Stimulated activated CD8-positive, alpha-beta memory T cell treated with anti-CD3 and anti-CD28 coated beads, Interleukin-15, amount 100 ng/mL, for 48 hours (primary cell): ENCODE measurements around the gene MNT.

Experiments
- DNase-seq, 2 donors: peaks; one replicate each; pipeline ENCODE4 v3.0.0-alpha.2; 2020; ENCODE audit warnings: low read depth in 2 of 2

The MNT gene

DNA sequence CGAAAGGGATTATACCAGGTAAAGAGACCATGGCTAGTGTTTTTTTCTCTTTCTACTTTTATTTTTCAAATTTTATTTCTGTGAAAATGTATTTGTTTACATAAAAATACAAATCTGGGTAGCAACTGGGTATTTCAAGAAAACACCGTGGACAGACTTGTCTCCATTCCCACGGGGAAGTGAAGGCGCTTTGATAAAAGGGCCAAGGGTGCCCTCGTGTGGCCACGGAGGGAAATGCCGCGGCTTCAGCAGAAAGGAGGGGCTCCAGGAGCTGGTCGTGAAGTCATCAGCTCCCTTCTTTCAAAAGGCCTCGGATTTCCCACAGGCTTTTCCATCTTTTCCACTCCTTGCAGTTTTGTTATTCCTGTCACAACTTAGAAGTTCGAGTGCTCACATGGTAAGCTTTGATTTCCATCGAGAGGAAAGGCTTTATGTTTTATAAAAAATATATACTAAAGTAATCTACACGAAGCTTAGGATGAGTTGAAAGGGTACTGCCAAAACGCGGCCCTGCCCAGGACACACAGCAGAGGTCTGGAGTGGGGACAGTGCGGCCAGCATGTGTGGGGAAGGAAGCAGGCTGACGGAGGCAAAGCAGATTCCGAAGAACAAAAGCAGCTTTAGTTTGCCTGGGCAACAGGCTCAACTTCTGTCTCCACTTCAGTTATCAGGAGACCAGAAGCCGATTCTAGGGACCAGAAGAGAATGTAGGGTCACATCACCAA lies 15.3 kb upstream of the MNT start:
- DNase-seq = peak; percentile 68 to 69

- no peak for DNase-seq
Observed at GRCh38 chr17:2415081-2415480, 14.2 kb upstream of the MNT start.

DNA sequence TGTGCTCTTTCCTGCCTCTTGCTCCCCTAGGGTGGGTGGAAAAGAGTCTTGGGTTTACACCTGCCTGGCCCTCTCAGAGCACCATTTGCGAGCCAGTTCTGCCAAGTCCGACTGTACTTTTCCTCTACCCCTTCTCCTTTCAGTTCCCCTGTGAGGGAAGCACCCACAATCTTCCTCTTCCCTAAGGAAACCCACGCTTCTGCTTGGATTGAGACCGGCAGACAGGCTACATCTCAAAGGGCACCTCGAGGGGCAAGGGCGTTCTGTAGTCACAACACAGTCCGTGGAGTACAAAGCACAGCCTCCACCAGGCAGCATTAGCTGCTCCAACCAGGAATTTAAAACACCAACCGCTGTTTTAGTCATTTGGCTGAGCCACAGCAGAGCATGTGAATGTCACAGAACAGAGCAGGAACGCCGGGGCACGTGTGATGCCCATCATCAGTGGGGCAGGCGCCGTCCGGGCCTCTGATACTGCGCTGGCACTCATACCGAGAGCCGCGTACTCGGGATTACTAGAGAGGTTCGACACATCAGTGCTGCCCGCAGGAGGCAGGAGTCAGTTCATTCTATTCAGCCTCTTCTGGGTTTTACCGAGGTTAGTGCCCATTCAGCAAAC lies 13.7 kb upstream of the MNT start:
- no peak for DNase-seq

DNA sequence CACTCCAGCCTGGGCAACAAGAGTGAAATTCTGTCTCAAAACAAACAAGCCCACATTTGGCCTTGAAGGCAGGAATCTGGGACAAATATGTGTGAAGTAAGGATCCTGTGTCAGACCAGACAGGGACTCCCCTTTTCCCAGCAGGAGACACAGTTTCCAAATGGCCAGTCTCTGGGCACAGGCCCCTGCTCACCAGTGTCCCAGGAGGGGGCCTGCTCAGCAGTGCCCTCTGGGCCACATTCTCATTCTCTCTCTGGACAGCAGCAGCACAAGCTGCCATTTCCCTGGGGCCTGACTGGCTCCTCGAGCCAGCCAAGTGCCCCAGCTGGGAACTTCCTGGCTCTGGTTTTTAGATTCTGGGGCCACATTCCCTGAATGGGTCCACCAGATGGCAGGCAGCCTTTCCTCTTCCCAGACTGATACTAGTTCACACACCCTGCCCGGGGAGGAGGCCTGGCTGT lies 11.7 kb upstream of the MNT start:
- DNase-seq = no peak

GRCh38 chr17:2410951-2411350 lies 10.1 kb upstream of the MNT start:
- no peak for DNase-seq

DNA sequence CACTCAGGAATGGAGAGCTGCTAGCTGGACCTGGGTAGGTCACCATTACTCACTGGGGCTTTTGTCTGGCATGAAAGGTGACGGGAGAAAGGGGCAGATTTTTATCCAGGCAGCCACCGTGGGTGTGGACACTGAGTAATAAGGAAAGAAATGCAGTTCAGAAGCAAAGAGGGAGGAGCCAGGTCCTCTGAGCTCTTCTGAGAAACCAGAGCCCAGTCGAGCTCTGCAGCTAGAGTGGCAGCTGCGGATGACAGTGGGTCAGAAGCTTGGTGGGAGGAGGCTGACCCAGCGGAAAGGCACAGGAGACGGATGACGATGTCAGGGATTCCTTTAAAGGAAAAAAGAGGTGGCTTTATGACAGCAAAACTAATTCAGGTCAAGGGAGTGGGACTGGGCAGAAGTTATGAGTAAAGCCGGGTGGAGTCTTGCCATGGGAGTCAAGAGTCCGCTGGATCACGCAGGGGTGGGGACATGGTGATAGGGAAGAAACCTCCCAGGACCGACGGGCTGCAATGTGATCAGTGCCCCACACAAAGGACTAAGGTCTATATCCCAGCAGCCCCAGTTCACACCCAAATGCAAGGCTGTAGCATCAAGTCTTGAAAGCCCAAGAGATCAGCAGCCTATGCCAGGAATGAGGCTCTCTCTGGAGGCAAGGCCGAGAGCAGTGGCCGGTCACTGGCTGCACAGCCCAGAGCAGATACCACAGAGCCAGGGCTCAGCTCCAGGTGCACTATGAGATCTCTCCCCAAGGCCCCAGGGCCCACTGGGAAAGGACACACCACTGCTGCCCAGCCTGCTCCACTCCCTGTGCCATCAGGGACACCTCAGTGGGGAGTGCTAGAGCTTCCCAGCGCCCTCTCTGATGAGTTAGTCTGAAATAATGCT lies 6.3 kb upstream of the MNT start:
- no peak for DNase-seq

DNA sequence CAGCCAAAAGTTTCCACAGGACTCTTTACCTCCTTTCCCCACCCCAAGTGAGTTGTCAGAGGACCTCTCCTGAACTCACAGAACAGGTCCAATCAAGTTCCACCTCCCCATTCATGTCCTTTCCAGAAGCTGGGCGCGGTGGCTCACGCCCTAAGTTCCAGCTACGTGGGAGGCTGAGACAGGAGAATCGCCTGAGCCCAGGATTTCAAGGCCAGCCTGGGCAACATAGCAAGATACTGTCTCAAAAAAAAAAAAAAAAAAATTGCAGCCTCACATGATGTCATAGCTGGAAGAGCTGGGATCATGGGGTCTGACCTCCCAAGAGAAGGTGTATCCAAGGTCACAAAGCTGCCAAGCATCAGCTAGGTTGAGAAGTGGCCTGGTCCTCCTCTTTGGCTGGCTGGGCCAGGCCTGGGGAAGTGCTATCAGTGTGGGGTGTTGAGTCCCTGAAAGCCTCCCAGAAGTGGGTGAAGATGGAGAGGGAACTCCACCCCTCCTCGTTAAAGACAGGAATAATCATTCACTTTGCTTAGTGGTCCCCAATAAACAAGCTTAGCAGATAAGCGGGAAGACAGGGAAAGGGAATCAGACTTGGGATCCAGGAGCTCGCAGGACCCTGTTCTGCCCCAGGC lies 5.5 kb upstream of the MNT start:
- DNase-seq = no peak

DNA sequence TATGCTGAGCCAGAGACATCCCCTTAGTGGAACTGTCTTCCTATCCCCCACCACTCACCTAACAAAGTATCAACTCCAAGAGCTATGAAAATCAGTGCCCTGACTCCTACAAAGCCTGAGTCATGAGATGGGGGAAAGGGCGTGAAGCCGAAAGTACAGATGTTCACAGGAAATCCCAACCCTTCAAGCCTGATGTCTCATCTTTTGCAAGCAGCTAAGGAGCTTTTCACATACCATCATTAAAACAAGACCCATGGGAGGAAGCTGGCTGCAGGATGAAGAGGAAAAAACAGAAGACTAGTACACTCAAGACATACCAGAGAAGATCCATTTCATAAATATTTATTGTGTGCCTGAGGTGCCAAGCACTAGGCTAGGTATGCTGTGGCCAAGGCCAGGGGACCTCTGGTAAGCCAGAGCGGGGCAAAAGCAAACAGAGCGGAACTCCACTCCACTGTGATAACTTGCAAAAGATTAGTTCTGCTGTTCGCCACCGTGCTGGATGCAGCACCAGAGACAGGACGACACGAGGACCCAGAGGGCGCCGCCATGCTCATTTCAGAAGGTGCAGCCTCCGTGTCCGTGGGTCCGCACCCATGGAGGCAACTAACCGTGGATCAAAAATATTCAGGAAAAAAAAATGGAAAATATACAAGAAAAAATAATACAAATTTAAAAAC lies 4.5 kb upstream of the MNT start:
- no peak for DNase-seq

DNA sequence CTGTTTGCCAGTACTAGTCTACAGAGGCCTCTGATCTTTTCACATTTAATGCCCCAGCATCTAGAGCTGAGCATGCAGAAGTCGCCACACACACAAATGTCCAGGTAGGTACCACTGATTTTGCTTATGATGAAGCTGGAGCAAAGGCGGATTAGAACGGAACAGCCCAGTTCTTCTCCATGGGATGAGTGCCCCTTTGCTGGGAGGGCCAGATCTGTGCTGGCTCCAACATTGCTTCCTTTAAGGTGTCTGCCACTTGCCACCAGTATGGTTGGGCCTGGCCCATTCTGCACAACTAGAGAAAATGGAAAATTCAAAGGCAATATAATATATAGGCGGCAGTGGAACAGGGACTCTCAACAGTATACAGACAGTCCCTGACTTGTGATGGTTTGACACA lies 2.2 kb upstream of the MNT start:
- no peak for DNase-seq

DNA sequence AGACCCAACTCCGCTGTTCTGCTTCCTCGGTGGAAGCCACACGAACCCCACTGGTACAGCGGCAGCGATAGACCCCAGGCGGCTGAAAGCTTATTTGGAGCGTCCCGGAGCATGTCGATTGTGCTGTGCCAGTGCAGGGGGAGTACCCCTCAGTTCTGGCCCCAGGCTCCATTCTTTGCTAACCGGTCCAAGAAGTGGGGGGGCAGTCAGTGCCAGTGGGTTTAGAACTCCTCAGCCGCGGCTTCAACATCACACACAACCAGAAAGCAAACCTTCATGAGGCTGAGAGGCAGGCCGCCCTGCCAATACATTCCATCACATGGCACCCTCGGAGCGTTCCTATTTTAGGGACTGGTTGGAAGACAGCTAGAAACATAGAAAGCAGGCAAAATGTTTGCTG lies 1.7 kb upstream of the MNT start:
- DNase-seq = no peak

- peak; percentile 99 for DNase-seq
Observed at GRCh38 chr17:2401426-2402221, 764 bp upstream of the MNT start.

- DNase-seq = peak; percentile 49 to 62
Observed at GRCh38 chr17:2400474-2400866, 390 bp downstream of the MNT start.

- peak; percentile 94 for DNase-seq
Observed at GRCh38 chr17:2399572-2400473, 1.0 kb downstream of the MNT start.

DNA sequence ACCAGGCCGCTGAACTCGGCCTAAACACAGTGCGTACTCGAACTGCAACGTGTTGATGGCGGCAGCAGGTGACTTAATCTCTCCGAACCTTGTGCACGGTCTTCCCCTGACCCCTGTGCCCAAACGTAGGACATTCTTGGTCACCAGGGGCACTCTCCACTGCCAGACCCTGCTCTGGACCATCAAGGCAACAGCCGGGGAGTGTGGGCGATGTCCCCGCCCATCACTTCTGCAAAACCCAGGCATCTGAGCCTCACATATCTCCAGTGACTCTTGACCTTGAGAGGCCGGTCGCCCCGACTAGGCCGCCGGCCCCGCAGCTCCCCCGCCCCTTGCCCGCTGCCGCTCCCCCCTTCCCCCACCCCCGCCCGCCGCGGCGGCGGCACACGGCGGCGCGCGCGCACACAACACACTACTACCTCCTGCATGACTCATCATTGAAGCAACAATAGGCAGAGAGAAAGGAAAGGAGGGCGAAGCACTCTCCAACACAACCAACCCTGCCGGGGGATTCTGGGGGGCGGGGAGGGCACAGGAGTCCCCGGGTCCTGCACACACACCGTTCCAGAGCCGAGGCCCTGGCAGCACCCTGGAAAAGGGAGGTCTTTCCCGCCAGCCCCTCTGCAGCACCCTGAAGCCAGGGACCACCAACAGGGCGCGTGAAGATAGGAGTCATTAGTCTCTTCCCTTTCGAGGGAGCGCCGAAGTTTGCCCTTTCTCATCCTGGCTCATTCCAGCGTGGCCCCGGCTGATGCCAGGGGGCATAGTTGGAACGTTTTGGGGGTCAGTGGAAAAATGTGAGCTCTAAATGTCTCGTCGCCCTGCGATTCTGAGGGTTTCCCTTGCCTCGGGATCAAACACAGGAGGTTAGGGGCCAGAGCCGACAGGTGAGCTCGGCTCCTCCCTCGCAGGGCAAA lies 1.9 kb downstream of the MNT start:
- DNase-seq = peak; percentile 33 to 35

- no peak for DNase-seq
Observed at GRCh38 chr17:2398182-2398581, 2.7 kb downstream of the MNT start.

DNA sequence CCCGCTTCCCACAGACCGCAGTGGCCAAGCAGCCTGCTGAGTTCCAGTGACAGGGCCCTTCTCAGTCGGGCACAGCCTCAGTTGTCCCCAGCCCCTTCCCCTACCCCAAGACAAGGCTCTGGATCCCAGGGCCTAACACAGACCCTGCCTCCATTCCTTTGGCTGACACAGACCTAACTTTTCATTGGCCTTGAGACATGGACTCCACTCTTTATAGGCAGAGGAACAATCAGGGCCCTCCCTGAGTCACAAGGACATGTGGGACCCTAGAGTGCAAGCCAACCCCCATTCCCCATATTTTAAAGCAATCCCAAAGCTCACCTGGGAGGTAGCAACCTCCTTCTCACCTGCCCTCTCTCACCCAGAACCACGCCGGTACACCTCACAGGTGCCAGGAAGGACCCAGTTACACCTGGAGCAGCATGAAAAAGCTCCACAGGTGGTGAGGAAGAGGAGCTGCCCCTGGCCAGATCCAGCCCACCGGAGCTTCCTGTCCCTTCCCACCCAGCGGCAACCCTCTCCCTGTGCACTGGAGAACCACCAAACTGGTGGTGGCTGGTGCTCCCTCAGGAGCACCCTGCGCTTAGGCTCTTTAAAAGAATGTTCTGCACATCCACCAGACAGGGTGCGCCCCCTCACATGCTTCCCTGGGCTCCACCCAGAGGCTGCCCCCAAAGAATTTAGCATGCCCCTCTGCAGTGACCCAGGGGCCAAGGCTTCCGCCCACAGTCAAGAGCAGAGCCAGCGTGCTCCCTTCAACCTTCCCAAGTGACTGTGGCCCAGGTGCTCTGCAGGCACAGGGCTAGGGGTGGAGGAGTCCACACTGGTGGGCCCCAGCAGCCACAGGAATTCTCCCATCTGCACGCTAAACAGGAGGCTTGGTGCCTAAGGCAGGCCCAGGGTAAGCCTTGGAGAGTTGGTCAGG lies 3.4 kb downstream of the MNT start:
- DNase-seq = no peak

- peak; percentile 48 to 56 for DNase-seq
Observed at GRCh38 chr17:2396568-2397246, 4.2 kb downstream of the MNT start.
